HG03442 (cell line): ENCODE results near the gene POU3F2.

Experiments used
- ATAC-seq: cut with Tn5 transposase; IDR thresholded peaks from one replicate; pipeline ENCODE4 v1.9.1; 2021; ENCODE audit warnings: mild to moderate bottlenecking, moderate library complexity; ENCODE audit not compliant: unreplicated experiment

Gene POU3F2

GRCh38 chr6:98830146-98830545, 4.2 kb upstream of the POU3F2 start:
- ATAC-seq, result no peak

- no peak for ATAC-seq
Observed at GRCh38 chr6:98831057-98831958, 3.1 kb upstream of the POU3F2 start.

- no peak for ATAC-seq
Observed at GRCh38 chr6:98831959-98832283, 2.5 kb upstream of the POU3F2 start.

- no peak for ATAC-seq
Observed at GRCh38 chr6:98832284-98833056, 1.9 kb upstream of the POU3F2 start.

GRCh38 chr6:98833057-98833306, 1.4 kb upstream of the POU3F2 start:
- no peak for ATAC-seq

GRCh38 chr6:98833307-98834059, 891 bp upstream of the POU3F2 start:
- ATAC-seq, result no peak

GRCh38 chr6:98835149-98836024, 1.0 kb downstream of the POU3F2 start:
- no peak for ATAC-seq

GRCh38 chr6:98836025-98836961, 1.9 kb downstream of the POU3F2 start:
- no peak for ATAC-seq

GRCh38 chr6:98836962-98837944, 2.9 kb downstream of the POU3F2 start:
- ATAC-seq, result no peak

GRCh38 chr6:98838032-98838431, 3.7 kb downstream of the POU3F2 start:
- no peak for ATAC-seq

GRCh38 chr6:98838975-98839374, 4.6 kb downstream of the POU3F2 start:
- no peak for ATAC-seq

GRCh38 chr6:98839781-98840361, 5.5 kb downstream of the POU3F2 start:
- no peak for ATAC-seq

- ATAC-seq, result no peak
Observed at GRCh38 chr6:98840385-98840784, 6.0 kb downstream of the POU3F2 start.

GRCh38 chr6:98840996-98841513, 6.7 kb downstream of the POU3F2 start:
- ATAC-seq, result no peak

GRCh38 chr6:98841621-98842341, 7.4 kb downstream of the POU3F2 start:
- no peak for ATAC-seq

- ATAC-seq, result no peak
Observed at GRCh38 chr6:98842342-98843180, 8.2 kb downstream of the POU3F2 start.
